Hypothalamus (tissue), 51 donors: ENCODE measurements around the gene SMTNL2.
"Not testable (repeated sequence)": the region's sequence is repeated elsewhere in the genome, so short reads cannot be mapped to it uniquely, and the experiment has no call there.

Experiments
- DNase-seq, 51 donors: peaks; one replicate each; lab custom pipeline; 2025; lab: John Stamatoyannopoulos, UW

SMTNL2 gene

DNA sequence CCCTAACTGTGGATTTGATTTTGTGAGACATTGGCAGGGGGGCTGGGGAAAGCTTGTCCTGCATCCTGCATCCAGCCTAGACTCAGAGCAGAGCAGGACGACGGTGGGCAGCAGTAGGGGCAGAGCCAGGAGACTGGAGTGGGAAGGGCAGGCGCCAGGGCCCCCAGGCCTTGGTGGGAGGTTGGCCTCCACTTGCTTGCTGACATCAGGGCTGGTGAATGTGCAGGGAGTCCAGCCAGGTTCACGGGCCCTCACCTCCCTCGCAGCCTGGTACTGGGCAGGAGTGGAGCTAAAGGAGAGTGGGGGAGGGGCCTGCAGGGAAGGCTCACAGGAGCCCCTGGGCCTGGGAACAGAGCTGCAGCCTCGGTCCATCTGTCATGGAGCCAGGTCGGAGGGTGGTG, 2.2 kb upstream of the SMTNL2 start:
- no peak for DNase-seq

DNA sequence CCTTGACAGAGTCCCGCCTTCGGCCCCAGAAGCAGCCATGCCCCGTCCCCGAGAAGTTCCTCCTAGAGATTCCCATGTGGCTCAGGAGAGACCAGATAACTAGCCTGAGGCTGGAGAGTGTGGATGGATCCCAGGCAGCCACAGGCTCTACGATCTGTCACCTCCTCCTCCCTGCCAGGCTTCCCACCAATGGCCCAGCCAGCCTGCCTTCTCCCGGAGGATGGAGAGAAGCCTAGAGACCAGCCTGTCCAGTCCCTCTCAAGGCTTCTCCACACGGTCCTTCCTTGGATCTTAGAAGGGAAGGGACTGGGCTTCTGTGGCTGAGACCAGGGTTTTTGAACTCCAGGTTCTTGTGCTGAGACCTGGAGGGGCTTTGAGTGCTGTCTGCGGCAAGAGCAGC, 1.6 kb upstream of the SMTNL2 start:
- no peak for DNase-seq

DNA sequence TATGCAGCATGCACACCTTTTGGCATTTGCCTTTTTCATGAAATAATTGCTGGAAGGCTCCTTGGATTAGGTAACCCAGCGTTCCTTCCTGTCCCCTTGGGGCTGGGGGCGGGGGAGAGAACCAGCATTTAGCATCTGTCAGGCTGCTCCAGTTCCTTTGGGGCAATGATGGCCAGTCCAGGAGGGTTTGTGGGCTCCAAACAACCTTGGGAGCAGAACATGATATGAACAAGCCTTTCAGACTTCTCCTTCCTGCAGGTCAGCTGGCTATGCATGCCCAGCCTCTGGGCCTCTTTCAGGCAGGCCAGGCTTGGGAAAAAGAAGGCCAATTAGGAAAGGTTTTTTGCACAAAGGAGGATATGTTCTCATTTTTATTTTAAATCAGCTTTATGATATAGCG, 1.1 kb upstream of the SMTNL2 start:
- no peak for DNase-seq

DNA sequence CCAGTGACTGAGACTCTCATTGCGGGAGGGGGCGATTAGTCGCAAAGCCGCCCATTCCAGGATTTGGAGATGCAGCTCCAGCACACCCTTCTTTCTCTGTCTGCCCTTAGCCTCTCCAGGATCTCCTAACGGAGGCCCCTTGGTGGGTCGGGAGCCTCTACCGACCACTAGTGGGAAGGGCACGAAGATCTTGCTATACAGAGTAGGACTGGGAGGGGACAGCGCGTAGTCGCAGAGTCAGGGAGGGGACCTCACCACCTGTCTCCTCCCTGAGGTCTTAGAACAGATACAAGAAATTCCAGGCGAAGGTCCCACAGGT, 588 bp upstream of the SMTNL2 start:
- DNase-seq = no peak

DNA sequence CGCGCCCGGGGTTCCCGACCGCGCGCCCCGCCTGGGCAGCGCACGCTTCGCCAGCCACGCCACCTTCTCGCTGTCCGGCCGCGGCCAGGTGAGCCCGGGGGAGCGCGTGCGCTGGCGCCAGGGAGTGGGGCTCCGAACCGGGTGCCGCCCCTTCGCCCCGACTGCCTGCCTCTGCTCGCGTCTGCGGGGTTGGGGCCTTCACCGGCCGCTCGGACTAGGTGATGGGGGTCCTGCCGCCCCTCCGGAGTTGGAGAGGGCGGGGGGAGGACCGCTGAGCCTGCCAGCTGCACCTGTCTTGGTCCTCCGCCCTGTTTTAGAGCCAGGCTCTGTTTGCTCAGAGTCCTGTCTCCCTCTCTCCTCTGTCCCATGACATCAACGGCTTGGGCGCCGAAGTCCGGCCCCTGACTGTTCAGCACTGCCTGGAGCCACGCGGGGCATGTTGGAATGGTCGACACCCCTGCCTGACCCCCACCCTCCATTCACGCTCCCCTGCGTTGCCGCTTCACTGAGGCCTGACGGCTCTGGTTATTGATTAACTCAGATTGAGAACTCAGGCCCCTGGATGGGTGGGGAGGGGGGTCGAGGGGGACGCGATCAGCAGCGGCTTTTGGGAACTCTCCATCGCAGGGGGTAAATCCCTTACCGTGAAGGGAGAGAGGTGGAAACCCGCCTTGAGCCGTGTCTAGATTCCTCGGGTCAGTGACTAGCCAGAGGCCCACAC, 748 bp downstream of the SMTNL2 start:
- no peak for DNase-seq

DNA sequence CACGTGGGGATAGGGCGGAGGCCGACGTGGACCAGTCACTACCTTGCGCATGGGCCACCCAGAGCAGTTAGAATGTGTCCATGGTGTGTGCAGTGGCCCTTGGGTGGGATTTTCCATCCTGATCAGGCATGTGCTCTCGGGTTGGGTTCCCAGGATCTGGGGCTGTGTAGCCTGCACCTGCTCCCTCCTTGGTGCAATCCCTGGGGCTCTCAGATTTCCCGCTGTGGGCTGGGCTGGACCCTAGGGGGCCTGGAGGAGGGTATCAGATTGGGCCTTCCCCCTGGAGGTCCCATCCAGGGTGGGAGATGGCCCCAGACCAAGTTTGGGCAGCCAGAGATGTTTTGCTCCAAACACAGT, 1.3 kb downstream of the SMTNL2 start:
- DNase-seq = no peak

DNA sequence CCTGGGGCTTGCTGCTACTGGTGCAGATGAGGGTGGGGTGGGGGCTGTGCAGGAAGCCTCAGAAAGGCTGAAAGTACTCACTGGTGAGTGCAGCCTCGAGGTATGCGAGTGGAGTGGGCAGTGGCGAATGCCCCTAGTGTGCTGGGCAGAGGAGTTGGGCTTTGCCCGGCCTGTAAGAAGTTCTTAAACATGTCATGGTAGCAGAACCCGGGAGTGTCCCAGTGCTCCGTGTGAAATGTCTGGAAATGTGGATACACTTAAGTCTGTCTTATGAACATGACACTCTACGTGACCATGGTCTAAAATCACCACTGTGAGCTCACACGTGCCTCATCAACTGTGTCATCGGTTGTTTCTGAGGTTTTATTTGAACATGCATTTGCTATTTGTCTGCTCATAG, 1.7 kb downstream of the SMTNL2 start:
- DNase-seq = no peak

DNA sequence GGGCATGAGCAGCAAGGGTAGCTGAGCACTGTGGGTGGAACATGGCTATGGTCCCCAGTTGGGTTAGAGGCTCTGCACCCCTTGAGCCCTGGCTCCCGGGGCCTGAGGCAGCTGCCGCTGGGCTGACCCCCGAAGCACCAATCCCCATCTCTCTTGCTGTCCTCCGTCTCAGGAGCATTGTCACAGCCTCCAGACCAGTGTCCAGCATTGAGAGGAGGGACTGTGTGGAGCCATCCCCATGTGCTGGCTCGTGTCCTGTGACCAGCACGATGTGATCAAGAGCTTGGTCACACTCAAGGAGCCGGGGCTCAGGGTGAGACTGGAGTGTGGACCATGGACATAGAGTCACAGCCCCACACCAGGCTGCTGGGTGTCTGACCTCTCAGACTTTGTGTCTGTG, 2.9 kb downstream of the SMTNL2 start:
- no peak for DNase-seq

DNA sequence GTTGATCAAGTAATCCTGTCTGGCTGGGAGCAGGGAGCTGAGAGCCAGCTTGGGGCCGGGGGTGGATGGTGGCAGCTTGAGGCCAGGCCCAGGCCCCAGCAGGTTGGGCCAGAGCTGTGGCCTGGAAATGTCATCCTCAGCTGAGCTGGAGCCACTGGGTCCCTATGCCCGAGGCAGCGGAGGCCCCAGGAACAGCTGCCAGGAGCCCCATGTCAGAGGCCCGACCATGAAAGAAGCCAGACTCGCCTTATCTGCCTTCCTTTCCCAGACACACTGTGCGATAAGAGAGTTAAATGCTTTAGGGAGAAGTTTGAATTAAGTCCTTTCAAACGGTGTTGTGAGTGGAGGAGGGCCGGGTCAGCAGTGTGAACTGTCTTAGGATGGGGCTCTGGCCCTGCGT, 3.5 kb downstream of the SMTNL2 start:
- DNase-seq = no peak

DNA sequence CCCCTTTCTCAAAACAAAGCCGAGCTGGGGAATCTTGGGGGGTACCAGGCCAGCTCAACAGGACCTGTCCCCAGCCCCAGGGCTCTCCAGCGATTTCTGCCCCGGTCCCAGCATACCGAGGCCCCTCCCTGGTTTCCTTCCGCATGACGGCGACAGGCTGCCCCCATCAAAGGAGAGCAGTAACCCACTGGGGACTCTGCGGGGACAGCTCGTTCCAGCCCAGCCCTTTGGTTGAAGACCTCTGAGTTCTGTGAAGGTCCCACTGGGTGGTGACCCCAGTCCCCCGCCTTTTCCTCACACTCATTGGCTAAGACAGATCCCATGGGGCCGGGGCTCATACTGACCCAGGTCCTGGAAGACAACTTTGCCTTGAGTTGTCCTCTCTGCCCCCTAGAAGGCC, 4.1 kb downstream of the SMTNL2 start:
- DNase-seq = no peak

DNA sequence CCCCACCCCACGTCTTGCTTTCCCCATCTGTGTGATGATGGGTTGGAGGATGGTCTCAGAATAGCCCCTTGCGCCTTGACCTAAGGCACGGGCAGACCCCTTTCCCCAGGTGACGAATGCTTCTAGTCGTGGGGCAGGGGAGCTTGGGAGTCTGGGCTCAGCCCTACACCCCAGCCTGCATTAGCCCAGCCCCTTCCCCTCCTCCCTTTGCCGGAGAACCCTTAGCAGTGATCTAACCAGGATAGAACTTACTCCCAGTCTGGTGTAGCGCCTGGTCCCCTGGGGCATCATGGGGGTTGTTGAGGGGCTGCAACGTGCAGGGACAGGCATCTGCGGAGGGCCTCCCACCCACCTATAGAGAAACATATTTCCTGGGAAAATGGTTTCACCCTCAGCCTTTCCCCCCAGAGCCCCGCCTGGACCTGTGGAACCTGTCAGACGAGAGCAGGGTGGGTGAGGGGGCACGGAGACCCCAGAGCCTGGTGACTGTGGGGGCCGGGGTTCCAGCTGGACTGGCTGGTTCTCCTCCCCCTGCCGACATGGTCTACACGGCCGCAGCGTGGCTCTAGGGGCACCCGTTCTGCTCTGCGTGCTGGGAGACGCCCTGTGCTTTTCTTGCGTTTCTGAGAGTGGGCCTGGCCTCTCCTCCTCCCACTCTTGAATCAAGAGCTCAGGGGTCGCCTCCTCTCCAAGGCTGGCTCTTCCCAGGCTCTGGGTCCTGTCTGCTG, 4.7 kb downstream of the SMTNL2 start:
- no peak for DNase-seq

DNA sequence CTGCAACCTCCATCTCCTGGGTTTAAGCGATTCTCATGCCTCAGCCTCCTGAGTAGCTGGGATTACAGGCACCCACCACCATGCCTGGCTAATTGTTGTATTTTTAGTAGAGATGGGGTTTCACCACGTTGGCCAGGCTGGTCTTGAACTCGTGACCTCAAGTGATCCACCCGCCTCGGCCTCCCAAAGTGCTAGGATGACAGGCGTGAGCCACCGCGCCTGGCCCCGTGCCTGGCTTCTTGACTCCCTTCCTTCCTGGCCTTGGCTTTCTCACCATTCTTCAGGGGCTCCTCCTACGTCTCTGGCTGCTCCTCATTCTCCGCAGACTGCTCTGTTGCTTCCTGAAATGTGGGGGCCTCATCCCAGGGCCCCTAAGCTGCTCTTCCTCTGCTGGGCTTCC, 5.7 kb downstream of the SMTNL2 start:
- not testable (repeated sequence) for DNase-seq

DNA sequence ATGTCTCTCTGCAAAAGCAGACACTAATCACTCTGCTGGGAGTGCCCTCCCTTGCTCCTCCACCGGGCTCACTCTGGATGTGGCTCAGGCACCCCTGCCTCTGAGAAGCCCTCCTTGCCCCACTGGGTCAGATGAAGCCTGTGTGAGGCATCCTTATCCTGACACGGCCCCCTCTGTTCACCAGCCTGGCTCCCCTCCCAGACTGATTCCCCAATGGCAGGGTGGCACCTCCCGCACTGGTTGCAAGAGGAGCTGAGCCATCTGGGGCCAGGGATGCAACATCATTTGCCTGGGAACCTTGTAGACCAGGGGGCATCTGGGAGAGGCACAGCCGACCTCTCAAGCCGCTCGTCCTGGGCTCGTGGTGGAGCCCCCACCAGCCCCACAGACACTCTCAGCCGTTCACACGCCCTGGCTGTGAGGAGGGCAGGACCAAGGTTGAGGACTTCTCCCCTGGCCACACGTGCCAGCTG, 6.7 kb downstream of the SMTNL2 start:
- no peak for DNase-seq

DNA sequence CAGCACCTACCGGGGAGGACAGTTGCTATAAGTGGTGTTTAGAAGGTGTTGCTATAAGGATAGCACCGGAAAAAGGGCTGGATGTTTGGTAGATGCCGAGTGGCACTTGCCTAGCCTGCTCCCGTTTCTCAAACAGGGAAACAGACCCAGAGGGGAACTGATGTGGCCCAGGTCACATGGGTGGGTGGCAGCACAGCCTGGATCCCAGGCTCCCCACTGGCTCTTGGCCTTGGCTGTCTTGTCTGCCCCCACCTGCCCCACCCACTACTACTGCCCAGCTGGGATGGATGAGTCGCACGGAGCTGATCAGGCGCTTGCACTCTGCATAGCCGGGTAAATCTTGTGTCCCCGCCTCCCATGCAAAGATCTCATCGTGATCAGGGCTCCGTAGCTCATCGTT, 7.2 kb downstream of the SMTNL2 start:
- DNase-seq = no peak

DNA sequence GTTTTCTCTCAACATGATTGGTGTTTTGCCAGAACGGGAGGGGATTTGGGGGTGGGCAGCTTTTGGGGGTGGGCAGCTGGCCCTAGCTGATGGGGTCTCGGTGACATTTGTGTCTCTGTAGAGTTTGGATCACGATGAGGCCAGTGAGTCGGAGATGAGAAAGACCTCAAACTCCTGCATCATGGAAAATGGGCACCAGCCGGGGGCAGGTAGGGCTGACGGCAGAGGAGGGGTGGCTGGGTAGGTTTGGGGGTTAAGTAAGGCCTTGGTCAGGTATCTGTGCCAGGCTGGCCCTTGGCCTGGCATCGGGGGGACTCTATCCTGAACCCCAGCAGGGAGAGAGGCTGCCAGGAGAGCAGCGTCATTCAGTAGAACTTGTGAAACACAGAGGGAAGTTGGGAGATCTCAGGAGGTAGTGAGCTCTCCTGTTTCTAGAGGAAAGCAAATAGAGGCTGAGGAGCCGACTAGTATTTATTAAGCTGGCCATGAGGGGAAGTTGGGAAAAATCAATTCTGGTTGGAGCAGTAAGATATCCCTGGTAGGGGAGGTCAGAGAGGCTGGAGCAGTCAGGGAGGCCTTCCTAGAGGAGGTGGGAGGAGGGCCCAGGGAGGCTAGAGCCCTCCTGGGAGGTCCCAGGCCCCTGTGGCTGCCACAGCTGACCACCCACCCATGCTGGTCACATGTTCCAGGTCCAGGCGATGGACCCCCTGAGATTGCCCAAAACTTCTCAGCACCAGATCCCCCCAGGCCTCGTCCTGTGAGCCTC, 8.1 kb downstream of the SMTNL2 start:
- DNase-seq = no peak

DNA sequence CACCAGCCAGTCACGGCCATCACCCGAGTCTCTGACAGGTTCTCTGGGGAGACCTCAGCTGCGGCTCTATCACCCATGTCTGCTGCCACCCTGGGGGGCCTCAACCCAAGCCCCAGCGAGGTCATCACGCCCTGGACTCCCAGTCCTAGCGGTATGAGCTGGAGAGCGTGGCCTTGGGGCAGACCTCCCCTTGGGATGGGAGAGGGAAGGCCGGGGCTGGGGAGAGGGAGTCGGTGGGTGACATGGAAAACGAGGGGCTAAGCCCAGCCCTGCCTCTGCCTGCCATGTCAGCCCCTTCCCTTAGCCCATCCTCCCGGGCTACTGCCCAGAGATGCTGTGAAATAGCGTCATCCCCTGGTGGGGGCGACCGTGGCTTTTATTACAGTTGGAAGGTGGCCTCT, 8.7 kb downstream of the SMTNL2 start:
- DNase-seq = no peak

DNA sequence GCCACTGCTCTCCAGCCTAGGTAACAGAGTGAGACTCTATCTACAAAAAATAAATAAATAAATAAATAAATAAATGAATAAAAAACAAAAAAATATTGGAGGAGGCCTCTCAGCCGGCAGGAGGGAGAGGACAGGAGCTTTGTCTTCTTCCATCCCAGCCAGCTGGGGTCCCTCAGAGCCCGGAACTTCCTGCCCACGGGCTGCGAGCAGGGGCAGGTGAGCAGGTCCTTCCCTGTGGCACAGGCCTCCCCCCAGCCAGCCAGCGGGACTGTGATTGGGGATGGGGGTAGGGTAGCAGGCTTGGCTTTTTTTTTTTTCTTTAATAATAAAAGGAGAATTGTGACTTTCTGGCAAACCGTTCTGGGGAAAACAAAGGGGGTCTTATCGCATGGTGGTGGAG, 10.1 kb downstream of the SMTNL2 start:
- no peak for DNase-seq

DNA sequence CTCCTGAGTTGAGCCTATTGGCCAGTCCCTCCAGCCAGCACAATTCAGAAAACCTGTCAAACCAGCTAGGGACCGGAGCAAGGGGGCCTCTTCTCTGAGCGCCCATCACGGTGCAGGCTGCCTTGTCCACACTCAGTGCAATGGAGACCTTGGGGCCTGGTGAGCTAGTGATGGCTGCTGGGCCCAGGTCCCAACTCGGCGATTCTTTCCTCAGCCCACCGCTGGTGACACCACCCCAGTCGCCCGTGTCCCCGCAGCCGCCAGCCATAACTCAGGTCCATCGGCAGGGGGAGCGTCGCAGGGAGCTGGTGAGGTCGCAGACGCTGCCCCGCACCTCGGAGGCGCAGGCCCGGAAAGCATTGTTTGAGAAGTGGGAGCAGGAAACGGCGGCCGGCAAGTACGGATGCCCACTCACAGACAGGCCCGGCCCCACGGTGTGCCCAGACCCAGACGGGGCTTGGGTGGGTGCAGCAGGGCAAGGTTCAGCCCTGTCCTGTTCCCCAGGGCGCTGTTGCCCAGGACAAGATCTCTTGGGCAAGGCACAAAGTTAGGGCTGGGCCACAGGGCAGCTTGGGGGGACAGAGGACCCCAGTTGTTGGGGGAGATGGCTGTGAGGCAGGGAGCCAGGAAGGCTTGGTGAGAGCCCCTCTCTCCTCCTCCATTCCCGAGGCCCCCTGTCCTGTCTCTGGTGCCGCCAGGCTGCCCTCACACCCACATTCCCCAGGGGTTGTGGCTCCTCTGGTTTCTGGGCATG, 10.8 kb downstream of the SMTNL2 start:
- peak in 3 of 51 donors; percentile 6 to 17 (median 12) for DNase-seq

DNA sequence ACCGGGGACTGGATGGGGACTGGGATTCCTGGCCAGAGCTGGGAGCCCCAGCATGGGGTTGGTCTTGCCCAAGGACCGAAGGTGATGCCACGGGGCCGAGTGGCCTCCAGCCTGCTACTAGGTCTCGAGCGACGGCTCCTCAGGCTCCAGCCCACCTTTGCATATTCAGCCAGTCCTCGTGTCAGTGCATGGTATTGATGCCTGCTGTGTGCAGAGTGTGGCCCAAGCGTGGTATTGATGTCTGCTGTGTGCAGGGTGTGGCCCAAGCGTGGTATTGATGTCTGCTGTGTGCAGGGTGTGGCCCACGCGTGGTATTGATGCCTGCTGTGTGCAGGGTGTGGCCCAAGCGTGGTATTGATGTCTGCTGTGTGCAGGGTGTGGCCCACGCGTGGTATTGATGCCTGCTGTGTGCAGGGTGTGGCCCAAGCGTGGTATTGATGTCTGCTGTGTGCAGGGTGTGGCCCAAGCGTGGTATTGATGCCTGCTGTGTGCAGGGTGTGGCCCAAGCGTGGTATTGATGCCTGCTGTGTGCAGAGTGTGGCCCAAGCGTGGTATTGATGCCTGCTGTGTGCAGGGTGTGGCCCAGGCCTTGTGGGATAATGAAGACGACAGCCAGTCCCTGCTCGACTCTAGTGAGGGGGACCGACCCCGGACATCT, 11.5 kb downstream of the SMTNL2 start:
- not testable (repeated sequence) for DNase-seq

DNA sequence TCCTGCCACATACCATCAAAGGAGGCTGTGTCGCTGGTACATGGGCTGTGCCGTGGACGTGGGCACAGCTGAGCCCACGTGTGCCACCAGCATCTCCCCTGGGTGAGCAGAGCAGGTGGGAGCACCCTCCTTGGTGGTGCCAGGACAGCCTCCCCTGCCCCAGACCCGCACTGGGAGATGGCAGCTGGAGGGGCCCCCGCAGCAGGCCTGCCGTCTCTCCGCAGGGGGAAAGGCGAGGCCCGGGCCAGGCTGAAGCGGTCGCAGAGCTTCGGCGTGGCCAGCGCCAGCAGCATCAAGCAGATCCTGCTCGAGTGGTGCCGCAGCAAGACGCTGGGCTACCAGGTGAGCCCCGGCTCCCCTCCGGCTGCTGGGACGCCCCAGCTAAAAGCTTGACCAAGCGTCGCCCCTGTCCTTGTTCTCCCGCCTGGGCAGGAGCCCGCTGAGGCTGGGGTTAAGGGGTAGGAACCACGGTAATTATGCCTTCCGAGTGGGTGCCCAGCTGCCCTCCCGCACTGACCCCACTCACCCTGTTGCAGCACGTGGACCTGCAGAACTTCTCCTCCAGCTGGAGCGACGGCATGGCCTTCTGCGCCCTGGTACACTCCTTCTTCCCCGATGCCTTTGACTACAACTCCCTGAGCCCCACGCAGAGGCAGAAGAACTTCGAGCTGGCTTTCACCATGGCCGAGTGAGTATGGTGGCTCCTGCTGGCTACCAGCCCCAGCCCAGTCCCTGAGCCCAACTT, 12.5 kb downstream of the SMTNL2 start:
- DNase-seq = no peak
